NCI-H748 treated with DMSO at 0.1 percent for 48 hours (cell line): Measurements from ENCODE around the gene RBMS1.

Experiments used
- DNase-seq: peaks from one replicate; lab custom pipeline; 2025; lab: John Stamatoyannopoulos, UW

The RBMS1 gene

GRCh38 chr2:160408959-160409291, 84.7 kb downstream of the RBMS1 start:
- DNase-seq: no peak

GRCh38 chr2:160408173-160408958, 85.2 kb downstream of the RBMS1 start:
- no peak for DNase-seq

GRCh38 chr2:160407393-160408172, 86.0 kb downstream of the RBMS1 start:
- DNase-seq: peak; percentile 25

- DNase-seq: peak; percentile 31
These were observed 86.8 kb downstream of the RBMS1 start for GRCh38 chr2:160406591-160407392.

GRCh38 chr2:160405077-160405867, 88.3 kb downstream of the RBMS1 start:
- DNase-seq: peak; percentile 70

GRCh38 chr2:160402997-160403979, 90.3 kb downstream of the RBMS1 start:
- no peak for DNase-seq

GRCh38 chr2:160402501-160402900, 91.1 kb downstream of the RBMS1 start:
- DNase-seq: no peak

- DNase-seq: no peak
These were observed 91.7 kb downstream of the RBMS1 start for GRCh38 chr2:160401895-160402294.

- DNase-seq: no peak
These were observed 93.7 kb downstream of the RBMS1 start for GRCh38 chr2:160399880-160400279.

GRCh38 chr2:160397530-160397865, 96.1 kb downstream of the RBMS1 start:
- DNase-seq: no peak

- no peak for DNase-seq
These were observed 99.5 kb downstream of the RBMS1 start for GRCh38 chr2:160394153-160394552.

GRCh38 chr2:160392201-160392600, 101.4 kb downstream of the RBMS1 start:
- DNase-seq: no peak

- no peak for DNase-seq
These were observed 102.8 kb downstream of the RBMS1 start for GRCh38 chr2:160390544-160391455.

GRCh38 chr2:160389875-160390274, 103.7 kb downstream of the RBMS1 start:
- no peak for DNase-seq

- no peak for DNase-seq
These were observed 104.9 kb downstream of the RBMS1 start for GRCh38 chr2:160388464-160389263.

- DNase-seq: no peak
These were observed 105.9 kb downstream of the RBMS1 start for GRCh38 chr2:160387558-160388262.

GRCh38 chr2:160384791-160385190, 108.8 kb downstream of the RBMS1 start:
- no peak for DNase-seq

GRCh38 chr2:160381425-160381951, 112.1 kb downstream of the RBMS1 start:
- DNase-seq: no peak
